Stimulated activated CD8-positive, alpha-beta memory T cell treated with anti-CD3 and anti-CD28 coated beads, Interleukin-7, amount 100 ng/mL, for 1 hour (primary cell): ENCODE data around the gene NCOA7.
"Not testable (repeated sequence)": the region's sequence is repeated elsewhere in the genome, so short reads cannot be mapped to it uniquely, and the experiment has no call there.

Experiments used
- DNase-seq, 2 donors: peaks; one replicate each; pipeline ENCODE4 v3.0.0-alpha.2; 2020; ENCODE audit warnings: low read depth in 2 of 2

The NCOA7 gene

DNA sequence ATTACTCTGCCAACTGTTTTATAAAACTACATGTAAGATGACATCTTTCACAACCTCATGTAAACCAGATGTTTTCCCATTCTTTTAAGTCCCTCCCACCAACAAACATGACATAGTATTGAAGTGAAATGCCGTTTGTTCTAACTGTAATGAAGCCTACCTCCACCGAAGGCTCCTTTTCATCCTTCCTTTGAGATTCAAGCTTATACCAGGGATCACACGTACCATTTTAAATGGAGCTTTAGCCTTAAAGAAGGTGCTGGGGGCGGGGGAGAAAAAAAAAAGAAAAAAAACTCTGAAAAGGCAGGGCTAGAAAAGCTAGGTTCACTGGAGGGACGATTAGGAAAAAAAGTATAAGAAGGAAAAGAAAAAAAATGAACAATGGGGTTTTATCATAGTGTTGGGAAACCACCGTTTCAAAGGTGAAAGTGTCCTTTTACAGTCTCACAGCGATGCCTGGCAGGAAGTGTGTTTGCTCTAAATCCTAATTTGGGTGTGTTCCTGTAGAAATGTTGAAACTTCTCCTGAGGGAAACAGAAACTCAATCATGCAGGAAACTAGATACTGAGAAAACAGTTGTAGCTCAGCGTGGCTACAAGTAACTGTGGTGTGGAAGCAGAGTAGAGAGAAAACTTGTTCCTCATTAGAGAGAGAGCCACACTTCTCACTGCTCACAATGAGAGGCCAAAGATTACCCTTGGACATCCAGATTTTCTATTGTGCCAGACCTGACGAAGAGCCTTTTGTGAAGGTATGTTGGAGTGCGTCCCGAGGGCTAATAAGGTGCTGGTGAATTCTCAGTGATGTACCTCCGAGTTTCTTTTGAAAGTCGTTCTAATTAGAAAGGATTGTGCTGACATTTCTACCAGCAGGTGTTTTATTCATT is 128.2 kb downstream of the NCOA7 start:
- DNase-seq = no peak

DNA sequence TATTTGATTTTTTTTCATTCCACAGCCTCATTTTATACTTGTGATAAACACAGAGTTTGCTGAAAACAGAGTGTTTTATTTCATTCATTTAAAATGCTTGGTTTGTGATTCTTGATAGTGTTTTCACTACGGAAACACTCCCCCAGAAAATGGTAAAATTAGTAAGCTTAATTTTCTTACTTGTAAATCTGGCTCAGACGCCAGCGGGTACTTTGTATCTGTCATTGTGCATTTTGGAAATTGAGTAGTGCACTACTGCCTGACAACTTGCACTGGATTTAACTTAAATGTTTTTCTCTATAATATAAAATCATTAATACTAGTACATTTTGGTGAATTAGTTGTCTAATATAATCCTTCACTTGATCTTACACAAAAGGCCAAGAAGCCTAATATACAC is 128.9 kb downstream of the NCOA7 start:
- no peak for DNase-seq

DNA sequence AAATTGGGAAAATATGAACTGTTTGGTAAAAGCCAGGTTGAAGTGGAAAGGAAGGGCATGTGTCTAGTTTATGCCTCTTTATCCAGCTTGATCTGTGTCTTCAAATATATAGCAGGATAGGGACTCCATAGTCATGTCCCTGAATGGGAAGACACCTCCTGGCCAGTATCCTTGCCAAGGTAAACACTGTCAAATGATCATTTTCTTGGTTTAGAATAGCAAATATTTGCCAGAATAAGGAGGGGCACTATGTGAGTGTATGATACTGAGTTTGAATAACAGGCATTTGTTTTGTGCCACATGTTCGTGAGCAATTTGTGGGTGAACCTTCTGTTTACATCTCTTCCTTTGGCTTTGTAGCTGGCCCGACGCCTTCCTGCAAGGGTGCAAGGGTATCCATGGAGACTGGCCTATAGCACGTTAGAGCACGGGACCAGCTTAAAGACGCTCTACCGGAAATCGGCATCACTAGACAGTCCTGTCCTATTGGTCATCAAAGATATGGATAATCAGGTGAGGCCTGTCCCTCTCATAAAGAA is 131.6 kb downstream of the NCOA7 start:
- DNase-seq = no peak

DNA sequence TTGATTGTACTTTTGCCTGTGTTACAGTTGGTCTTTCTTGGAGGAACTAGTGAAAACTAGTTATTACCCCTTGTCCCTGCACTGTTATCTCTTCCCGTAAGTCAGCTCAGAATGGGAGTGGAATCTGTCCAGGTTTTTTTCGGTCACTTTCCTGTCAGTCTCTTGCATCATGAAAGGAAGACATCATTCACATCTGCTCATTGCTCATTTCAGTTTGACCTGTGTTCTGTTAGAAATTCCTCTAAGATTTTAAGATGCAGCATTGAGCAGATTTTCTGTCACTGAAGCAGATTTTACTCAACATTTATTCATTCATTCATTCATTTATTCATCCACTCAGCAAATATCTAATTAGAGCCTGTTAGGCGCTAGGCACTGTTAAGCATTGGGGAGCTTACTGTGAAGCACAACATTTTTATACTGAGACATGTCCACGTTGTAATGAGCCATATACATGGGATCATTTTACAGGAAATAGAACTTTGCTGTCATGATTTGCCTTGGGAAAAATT is 132.7 kb downstream of the NCOA7 start:
- no peak for DNase-seq

DNA sequence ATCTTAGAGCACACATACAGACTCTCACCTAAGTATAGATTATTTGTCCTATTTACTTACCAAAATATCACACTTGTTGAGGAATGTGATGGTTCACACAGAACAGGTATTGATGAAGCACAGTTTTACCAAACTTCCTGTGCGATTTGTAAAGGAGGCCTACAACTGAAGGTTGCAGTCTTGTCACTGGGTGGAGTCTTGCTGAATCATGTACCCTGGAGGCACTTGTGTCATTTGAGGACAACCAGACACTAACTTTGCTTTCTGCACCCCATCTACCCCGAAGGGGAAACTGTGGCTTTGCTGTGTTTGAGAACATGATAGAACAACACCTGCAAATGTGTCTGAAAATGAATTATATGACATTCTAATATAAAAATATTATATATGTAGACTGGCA is 133.4 kb downstream of the NCOA7 start:
- DNase-seq = no peak

DNA sequence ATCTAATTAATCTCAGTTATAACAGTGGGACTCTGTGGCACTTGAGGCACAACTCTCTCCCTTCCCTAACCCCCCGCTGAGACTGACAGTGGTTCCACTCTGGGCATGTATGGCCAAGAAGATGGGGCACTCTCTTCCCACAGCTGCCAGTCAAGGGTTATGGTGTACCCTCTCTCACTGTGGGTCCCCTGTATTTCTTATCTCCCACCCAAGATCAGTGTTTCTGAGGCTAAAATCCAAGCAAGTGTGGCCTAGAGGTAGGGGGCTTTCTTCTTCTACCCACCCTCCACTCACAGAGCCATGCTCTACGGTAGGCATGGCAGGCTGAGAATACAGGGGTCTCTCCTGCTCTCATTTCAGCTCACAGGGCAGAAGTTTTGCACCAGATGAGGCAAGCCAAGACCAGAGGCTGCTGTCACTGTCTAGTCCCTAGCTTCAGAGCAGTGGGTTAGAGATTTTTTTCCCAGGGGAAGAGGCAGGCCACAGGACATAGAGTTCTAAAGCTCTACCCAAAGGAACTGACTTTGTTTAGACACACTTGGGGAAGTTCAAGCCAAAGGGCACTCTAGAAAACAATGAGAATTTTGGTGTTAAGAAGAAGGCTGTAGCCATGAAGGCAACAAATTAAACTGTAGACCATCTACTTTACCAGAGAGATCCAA is 134.1 kb downstream of the NCOA7 start:
- DNase-seq = no peak

DNA sequence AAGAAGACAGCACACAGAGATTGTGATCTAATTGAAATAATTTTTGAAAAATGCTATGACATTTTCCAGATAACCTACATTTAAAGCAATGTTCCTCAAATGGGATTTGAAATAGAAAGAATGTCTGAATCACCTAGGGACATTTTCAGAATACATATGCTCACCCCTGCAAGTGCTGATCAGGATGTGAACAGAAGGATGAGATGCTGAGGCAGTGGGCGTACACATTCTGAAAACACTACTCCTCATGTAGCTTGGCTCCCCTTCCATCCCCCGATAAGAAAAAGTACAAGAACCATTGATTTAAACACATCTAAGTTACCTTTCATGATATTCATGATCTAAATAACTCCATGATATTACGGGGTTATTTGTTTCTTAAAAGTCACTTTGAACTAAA is 136.0 kb downstream of the NCOA7 start:
- no peak for DNase-seq

DNA sequence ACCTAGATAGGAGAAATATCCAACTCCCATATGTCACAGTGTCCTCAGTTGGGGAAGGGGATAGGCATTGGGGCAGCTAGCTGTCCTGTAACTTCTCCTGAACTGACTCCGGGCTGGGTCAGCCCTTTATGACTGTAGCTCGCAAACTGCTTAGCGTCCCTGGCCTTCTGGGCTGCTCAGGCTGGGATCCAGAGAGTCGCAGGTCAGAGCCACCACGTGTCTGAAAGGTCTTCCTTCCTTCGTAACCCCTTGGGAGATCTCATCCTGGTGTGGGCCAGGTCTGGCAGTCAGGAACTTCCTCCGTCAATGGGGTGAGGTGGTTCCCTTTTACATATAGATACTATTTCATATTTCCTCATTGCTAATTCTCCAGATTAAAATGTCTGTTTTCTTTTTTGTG is 137.0 kb downstream of the NCOA7 start:
- no peak for DNase-seq

DNA sequence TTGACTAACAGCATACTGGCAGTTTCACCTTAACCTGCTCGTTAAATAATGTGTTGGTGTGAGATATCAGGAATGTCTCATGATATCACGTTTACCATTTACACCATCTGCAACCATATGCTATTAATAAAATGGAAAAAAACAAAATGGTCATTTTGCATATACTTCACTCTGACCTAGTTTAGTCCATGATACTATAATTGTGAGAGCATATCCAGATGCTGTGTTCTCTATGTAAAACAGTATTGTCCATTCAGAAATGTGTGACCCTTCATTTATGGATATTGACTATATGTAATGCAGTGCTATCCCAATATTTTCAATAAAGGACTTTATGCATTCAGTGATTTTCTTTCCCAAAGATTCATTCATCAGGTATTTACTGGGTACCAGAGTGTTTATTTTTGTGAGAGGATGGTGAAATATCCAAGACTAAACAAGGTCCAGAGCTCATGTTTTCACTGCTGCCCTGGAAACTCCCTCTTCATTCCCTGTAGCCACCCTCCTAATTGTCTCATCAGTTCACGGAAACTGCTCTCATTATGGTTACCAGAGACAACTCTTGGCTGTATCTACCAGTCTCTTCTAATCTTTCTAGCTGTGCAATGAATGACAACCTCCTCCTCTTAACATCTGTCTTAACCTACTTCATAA is 140.1 kb downstream of the NCOA7 start:
- no peak for DNase-seq

DNA sequence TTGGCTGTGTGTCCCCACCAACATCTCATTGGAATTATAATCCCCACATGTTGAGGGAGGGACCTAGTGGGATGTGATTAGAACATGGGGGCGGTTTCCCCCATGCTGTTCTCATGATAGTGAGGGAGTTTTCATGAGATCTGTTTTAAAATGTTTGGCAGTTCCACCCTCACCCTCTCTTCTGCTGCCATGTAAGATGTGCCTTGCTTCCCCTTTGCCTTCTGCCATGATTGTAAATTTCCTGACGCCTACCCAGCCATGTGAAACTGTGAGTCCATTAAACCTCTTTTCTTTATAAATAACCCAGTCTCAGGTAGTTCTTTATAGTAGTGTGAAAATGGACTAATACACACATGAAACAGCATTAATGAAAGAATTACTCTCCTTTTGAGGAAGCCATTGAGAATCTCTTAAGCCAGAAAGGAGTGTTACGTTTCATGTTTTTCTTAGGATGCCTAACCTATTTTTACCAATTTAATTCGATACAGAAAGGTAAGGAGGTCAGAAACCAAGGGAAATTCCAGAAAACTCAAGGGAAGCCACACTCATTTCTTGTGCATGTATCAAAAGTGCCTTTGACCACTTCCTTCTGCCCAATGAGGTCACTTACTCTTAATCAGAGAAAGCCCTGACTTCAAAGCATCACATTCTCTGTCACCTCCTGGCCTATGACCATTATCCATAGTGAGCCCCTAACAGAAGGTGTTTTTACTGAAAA is 141.1 kb downstream of the NCOA7 start:
- DNase-seq = no peak

DNA sequence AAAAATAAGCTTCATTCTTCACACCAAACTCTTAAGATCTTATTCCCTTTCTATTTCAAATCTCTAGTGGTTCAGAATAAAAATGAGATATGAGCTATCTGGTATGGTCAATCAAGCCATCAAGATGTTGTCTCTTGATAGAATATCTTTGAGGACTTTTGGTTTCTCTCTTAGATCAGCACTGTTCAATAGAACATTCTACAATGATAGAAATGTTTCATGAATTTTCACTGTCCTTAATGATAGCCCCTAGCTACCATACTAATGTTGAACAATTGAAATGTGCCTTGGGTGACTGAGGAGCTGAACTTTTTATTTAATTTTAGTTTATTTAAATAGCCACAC is 141.7 kb downstream of the NCOA7 start:
- DNase-seq = no peak

DNA sequence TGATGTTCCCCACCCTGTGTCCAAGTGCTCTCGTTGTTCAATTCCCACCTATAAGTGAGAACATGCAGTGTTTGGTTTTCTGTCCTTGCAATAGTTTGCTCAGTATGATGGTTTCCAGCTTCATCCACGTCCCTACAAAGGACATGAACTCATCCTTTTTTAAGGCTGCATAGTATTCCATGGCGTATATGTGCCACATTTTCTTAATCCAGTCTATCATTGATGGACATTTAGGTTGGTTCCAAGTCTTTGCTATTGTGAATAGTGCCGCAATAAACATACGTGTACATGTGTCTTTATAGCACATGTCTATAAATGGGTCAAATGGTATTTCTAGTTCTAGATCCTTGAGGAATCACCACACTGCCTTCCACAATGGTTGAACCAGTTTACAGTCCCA is 144.8 kb downstream of the NCOA7 start:
- not testable (repeated sequence) for DNase-seq

DNA sequence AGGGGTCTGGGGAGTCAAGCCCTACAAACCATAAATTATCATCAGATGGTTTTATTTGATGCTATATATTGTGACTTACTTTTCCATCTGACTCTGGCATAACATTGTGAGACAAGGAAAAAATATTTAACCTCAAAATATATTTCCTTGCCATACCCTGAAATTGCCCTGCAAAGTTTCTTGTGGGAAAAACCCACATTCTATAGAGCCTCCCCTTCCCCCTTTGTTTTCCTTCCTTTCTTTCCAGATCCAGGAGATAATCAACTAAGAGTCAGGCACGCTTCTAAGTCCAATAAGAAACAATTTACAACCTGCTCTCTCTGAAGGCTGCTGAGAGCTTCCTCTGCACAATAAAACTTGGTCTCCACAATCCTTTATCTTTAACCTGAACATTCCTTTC is 148.3 kb downstream of the NCOA7 start:
- no peak for DNase-seq

DNA sequence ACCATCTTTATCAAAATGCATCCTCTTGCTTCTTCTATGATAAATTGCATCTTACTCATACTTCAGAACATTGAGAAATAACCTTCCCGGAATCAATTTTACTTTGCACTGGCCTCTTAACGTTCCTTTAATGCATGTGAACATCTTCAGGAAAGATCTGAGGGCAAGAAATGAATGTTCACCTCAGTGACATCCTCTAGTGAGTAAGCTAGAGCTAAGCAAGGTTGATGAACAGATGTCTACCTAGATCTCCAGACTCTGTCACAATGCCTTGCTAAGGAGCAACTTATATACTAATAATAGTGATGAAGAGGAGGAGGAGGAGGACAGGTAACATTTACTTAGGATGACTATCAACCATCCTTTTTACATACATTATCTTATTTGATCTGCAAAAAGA is 149.0 kb downstream of the NCOA7 start:
- DNase-seq = no peak

DNA sequence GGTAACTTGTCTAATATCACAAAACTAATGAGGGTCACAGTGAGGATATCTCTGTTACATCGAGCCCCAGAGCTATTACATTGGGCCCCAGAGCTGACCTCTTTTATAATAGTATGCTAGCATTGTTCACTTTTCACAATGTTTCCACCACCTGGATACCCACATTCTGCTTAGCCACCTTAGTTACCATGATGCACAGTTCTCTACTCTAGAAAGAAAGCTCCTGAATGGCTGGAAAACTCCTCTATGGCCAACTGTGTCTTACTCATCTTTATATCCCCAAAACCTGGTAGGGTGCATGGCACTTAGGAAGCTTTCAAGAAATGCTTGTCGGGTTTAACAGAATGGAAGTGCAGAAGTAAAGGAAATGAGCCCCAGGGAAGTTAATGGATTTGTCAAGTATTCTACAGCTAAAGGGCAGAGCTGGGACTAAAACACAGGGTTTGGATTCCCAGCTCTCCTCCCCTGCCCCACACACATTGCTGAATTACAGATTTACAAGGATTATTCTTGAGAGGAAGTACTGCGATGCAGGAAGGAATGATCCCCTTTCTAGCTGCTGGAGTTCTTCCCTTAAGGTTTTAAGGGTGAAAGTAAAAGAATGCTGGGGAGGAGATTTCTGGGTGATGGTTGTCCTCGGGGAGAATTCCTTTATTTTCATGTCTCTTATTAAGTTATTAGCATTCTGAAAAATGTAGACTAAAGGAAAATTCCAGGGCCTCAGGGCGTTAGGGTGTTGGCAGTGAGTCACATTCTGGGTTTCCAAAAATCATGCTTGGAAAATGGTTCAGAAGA is 149.7 kb downstream of the NCOA7 start:
- no peak for DNase-seq

DNA sequence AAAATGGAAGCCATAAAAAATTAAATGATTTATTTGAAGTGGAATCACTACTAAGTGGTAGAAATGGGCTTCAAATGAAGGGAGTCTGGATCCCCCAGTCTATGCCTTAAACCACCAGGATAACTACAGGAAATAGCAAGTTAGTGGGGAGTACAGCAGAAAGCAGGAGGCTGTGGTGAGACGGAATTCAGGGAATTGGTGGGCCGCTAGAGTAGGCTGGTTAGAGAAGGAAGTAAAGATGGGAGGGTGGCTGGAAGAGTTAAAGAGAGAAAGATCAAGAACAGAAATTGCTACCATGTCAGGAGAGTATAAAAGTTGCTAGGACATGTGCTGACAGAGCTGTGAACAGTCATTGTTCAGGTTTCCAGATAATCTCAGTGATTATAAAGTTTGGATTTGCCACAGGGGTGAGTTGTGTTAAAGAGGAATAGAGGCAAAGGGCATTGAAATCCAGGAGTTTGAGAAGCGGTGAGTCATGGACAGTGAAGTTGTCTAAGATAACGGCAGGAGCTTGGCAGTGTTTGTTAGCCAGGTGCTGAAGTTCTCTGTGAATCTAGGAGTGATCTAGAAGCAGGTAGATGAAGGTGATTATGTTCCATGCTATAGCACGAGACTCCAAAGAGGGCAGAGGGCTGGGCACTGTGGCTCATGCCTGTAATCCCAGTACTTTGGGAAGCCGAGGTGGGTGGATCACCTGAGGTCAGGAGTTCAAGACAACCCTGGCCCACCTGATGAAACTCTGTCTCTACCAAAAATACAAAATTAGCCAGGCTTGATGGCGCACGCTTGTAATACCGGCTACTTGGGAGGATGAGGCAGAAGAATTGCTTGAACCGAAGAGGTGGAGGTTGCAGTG is 152.1 kb downstream of the NCOA7 start:
- DNase-seq = no peak

DNA sequence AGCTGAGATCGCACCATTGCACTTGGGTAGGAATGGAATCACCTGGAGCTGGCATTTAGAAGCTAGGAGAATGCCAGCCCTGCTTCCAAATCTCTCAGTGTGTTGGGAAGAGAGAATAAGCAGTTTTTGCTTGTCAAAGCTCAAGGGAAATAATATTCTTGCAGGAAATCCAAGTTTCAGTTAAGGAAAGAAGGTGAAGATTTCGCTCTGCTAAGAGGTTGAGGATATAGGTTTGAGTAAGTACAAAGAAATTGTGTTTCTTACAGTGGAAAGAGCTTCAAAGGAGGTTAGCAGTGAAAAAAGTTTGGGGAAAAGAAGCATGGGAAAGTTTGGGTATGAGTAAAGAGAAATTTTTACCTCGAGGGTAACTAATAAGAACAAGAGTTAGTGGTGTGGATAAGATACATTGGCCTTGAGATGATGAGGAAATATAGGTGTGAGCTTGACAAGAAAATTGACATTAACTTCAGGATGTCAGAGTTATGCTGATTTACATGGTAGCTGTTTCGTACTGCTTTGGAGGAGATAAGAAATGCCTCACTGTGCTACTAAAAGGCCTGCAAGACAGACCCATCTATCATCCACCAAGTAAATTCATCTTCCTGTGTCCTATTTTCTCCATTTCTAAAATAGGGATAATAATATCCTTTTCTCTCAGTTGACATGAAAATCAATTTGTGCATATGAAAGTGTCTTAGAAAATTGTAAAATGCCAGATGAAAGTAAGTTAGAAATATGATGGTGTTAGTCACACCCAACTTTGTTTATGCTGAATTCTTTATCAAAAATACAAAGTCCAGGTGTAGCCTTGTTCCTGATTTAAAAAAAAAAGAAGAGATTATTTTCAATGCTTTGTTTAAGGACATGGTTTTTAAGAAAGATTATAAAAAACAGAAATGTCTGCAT is 153.0 kb downstream of the NCOA7 start:
- DNase-seq = no peak

DNA sequence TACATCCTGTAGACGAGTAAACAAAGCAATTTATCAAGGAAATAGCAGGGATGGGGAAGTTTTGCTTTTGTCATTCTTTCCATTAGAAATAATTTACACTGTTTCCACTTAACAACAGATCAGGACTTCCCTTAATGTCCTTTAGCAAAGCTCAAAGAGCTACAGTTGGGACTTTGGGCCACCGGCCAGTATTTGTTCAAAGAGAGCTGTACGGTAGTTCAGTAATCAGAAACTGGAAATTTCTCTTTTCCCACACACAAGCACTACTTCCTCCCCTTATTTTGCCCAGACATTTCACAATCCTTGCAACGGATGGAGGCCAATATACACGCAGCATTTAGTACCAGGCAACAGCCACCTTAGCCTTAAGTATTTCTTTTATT is 153.7 kb downstream of the NCOA7 start:
- no peak for DNase-seq

DNA sequence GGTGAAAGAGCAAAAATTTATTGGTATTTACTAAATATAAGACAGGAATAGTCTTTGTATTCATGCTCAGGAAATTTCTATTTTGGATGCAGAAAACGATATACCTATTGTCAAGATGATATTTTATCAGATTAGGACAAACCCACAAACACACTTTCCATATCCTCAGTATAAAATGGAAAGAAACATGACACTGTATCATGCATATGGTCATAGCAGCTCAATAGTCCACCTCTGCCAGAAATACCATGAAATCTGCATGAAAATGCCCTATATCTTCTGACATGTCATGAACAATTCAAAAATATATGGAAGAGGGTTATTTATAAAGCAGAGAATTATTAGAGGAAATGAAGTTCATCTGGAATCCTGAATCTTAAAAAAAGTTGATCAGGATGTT is 154.1 kb downstream of the NCOA7 start:
- no peak for DNase-seq
